GM19455 (cell line): Measurements from ENCODE around the gene NOVA2.
"Not testable (repeated sequence)": the region's sequence is repeated elsewhere in the genome, so short reads cannot be mapped to it uniquely, and the experiment has no call there.

Experiments used
- ATAC-seq: cut with Tn5 transposase; IDR thresholded peaks from one replicate; pipeline ENCODE4 v1.9.1; 2021; ENCODE audit not compliant: unreplicated experiment

Gene NOVA2

DNA sequence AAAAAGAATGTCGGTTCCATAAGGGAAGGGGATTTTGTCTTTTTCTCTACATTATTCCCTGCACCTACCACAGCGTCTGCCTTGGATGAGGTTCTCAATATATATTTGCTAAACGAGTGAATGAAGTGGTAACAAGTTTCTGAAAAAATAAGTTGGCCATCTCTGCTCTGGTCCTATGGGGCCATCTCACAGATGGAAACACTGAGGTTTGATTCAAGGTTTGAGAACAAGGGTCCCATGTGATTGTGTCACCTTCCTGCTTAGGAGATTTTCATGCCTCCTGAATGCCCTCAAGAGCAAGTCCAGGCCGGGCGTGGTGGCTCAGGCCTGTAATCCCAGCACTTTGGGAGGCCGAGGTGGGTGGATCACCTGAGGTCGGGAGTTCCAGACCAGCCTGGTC, 74.4 kb downstream of the NOVA2 start:
- no peak for ATAC-seq

DNA sequence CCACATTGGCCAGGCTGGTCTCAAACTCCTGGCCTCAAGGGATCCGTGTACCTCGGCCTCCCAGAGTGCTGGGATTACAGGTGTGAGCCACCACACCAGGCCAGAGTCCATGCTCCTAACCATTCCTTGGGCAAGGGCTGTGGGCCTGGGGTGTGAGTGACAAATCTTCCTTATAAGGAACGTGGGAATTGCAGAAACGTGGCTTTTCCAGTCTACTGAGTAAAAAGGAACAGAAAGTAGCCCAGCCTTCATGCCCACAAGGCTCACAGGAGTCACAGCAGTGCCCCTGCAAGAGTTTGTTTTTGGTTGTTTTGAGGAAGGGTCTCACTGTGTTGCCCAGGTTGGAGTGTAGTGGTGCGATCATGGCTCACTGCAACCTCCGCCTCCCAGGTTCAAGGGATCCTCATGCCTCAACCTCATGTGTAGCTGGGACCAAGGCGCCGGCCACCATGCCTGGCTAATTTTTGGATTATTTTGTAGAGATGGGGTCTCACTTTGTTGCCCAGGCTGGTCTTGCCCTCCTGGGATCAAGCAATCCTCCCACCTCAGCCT, 76.3 kb downstream of the NOVA2 start:
- no peak for ATAC-seq

DNA sequence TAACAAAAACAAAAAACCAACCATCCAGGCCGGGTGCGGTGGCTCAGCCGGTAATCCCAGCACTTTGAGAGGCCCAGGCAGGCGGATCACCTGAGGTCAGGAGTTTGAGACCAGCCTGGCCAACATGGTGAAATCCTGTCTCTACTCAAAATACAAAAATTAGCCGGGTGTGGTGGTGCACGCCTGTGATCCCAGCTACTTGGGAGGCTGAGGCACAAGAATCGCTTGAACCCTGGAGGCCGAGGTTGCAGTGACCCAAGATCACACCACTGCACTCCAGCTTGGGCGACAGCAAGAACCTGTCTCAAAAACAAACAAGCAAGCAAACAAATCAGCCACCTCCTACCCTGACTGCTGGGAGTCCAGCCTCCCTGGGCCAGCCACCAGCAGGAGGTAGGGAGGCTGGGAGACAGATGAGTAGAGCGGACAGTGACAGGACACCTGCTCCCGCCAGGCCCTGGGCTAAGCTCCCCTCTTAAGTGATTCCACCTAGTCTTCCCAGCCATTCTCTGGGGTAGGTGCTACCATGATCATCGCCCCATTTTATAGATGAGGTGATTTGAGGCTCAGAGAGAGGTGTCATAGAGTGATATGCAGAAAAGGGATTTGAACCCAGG, 77.6 kb downstream of the NOVA2 start:
- not testable (repeated sequence) for ATAC-seq

DNA sequence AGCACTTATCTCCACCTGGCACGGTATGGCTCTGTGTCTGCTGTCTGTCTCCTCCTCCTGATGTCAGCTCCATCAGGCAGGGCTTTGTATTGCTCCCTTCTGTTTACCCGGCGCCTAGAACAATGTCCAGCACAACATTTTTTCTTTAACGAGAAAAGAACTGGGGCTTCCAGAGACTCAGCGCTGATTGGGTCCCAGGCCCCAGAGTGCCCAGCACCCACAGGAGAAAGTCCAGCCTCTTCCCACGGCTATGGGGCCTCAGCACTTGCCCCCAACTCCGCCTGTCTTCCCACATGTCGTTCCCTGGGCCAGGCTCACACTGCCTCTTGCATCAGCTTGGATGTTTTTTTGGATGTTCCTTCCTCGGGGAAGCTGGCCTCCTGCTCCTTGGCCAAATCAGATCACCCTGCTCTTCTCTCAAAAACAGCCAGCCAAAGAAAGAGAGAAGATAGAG, 78.1 kb downstream of the NOVA2 start:
- no peak for ATAC-seq

DNA sequence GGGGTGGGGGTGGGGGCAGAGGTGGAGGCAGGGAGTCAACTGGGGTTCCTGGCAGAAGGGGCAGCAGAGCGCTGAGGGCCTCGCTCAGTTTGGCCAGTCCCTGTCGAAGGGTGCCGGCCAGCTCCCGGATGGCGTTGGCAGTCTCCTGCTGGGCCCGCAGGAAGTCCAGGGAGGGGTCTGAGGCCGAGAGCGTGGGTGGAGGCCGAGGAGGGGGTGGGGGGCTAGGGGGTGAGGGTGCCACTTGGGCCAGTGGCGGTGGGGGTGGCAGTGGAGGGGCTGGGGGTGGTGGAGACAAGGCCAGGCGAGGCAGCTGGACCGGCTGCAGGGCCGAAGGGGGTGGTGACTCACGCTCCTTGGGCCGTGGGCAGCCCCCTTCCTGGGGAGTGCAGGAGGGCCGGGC, 82.8 kb downstream of the NOVA2 start:
- ATAC-seq: no peak

DNA sequence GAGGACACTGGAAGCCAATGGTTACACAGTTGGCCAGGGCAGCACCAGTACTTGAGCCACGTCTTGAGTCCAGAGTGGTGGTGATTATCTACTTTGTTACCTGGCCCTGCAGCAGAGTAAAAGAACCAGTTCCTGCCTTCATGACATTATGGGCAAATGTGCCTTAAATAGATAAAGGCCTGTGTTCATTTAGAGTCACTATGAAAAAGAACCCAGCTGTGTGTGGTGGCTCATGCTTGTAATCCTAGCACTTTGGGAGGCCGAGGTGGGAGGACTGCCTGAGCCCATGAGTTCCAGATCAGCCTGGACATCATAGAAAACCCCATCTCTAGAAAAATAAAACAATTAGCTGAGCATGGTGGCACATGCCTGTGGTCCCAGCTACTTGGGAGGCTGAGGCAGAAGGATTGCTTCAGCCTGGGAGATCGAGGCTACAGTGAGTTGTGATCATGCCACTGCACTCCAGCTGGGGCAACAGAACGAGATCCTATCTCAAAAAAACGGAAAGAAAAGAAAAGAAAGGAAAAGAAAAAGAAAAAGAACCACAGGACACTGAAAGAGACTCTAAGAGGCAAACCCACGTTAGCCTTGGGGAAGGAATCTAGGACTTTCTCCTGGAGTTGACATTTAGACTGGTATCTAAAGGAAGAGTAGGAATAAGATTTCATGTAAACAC, 84.3 kb downstream of the NOVA2 start:
- ATAC-seq: no peak

DNA sequence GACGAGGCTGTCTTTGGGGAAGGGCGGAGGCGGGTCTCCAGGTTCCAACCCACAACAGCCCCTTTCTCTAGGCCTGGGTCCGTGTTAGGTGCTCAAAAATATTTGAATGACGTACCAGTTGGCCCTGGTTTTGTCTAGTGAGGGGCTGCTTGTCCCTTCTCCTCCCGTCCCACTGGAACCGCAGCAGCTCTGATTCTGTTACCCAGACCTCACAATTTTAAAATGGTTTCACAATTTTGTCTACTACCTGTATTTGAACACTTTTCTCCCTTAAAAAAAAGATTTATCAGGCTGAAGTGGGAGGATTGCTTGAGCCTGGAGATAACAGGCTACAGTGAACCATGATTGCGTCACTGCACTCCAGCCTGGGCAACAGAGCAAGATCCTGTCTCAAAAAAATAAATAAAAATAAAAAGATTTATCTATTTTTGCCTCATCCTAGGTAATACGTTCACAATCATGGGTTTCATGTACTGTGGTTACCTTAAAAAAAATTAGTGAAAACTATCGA, 86.4 kb downstream of the NOVA2 start:
- no peak for ATAC-seq

DNA sequence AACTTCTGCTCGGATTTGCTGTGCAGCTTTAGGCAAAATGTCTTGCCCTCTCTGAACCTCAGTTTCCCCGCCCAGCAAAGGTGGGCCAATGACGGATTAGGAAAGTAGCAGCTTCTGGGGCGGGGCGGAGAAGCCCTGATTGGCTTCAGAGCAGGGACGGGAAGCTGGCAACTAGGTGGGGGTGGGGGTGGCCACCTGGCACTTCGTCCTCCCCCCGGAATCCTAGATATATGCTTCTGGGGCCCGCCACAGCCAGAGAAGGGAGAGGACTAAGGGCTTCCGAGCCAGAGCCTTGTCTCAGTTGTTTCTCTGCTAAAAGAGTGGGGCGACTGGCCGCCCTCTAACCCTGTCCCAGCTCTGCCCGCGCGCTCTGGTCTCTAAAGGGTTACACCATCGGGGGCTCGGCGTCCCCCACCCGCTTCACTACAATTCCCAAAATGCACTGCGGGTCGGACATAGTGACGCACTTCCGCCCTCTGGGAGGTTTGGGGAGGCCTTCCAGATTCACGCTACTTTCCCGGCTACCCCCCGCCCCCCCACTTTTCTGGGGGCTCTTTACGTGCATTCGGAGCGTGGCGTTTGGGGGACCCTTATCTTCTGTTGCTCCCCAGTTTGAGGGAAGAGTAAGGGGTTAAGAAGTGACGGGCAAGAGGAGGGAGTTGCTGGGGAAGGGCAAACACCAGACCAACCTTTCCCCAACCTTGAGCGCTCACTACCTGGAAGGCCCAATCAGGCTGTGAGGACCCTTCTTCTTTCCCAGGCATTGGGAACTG, 87.1 kb downstream of the NOVA2 start:
- ATAC-seq: peak; percentile 48

DNA sequence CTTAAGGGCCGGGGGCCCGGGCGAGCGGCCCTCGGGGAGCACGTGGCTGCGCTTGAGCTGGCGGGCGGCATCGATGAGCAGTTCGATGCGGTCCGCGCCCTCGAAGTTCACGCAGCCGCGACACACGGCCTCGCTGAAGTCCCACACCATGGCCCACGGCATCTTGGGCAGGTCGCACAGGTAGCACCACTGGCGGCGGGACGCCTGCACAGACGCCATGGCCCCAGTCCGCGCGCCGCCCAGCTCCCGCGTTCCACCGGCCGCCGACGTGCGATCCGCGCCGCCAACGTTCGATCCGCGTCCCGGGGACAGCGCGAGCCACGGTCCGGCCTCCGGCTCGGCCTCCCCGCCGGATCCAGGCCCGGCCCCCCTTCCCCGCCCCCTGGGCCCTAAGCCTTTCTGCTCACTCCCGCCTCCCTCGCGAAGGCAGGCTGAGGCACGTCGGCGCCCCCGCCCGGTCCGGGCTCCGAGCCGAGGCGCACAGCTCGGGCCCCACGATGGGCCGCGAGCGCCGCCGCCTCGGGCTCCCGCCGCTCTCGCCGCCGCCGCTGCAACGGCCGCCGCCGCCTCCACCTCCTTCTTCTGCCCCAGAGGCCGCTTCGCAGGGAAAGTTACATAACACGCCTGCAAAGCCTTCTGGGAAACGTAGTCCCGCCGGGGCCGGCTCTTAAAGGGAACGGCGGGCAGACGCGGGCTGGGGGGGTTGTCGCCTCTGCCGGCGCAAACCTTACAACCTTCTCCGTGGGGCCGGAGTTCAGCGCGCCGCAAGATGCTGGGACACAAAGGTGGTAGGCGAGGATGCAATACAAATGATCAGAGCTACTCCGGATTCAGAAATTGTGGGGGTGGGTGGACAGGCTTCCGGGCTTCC, 87.9 kb downstream of the NOVA2 start, which contains the start of gene IRF2BP1:
Gene IRF2BP1, minus strand, starts transcription at position 586 of the 871 bp plus-strand sequence. Its CDS starts 367 bp downstream, at position 219.
- ATAC-seq: peak; percentile 49

DNA sequence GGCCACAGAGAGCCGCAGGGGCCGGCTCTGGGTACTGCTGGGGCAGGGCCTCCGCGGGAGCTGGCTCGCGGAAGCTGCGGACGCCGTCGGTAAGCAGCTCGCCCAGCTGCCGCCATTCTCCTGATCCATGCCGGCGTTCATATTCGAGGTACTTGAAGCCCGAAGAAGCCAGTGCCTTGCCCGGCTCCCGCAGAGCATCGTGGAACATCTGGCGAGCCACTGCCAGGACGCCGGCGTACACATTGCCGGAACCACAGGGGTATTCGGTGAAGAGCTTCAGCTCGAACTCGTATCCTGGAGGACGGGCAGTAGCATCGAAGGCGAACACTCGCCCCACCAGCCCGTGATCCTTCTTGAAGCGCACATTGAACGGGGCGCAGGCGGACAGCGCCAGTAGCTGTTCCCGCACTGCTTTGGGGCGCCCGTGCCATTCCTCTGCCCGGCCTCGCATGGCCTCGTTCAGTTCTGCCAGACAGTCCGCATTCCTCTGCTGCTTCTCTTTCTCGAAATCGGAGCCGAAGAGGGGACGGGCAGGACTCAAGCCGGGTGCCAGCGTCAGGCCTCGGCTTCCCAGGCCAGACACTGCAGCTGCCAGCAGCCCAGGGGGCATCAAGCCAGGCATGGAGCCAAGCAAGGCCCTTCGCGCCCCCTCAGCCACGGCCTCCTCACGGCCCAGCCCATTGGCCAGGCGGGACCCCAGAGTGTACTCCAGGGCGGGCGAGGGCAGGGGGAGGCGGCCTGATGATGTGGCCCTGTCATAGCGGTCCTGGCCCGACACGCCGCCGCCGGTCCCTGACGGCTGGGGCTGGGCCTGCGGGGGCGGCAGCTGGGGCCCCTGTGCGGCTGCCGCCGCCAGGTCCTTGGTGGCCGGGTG, 88.7 kb downstream of the NOVA2 start:
- no peak for ATAC-seq

DNA sequence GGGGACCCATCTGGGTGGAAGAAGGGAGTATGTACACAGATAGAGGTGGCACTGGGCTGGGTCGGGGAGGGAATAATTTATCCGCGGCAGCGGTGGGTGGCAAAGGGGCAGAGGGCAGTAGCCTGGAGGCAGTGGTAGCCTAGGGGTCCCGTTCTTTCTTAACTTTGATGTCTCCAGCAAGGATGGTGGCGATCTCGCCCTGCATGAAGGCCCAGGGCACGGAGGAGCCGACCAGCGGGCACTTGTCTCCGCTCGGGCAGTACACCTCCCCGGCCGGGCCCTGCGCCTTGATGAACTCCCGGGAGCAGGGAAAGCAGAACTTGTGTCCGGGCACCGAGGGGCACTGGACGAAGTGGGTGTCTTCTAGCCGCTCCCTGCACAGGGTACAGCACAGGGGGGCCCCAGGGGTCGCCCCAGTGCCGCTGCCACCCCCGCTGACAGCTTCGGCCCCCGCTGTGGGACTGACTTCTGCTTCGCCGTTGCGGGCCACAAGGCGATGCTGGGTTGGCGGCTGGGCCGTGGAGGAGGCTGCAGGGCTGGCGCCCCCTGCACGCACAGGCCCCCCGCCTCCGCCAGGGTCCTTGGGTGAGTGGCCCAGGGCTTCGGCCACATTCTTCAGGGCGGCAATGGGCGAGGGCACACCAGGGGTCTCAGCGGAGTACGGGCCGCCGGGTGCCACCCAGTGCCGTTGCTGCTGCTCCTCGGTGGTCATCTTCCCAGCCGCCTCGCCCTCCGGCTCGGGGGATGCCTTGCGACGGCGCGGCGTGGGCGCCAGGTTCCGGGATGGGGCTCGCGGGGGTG, 89.6 kb downstream of the NOVA2 start:
- ATAC-seq: no peak
